ENCODE results near the gene SCGB1A1. TPM values are rescaled to one million over a fixed set of nuclear protein-coding genes. Genes with fewer than 3 reads are reported as not detected.
"Not testable (repeated sequence)": the region's sequence is repeated elsewhere in the genome, so short reads cannot be mapped to it uniquely, and the experiment has no call there.

SCGB1A1 gene, protein sequence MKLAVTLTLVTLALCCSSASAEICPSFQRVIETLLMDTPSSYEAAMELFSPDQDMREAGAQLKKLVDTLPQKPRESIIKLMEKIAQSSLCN
- total RNA-seq: not detected

DNA sequence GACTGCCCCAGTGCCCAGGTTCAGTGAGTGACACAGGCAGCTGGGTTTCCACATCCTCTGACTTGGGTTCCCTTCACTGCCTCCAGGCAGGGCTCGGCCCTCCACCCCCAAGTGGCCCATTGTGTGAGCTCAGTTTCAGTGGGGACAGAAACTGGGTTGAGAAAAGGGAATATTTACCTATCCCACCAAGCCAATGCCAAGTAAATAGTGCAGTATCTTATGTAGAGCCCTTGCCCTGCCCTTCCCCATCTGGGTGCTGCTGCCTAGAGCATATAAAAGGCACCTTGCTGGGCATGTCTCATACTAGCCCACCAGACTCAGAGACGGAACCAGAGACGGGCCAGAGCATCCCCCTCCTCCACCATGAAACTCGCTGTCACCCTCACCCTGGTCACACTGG, at the start of gene SCGB1A1:
Gene SCGB1A1, plus strand, starts transcription at position 301 of the 400 bp plus-strand sequence. Its CDS starts 63 bp downstream, at position 364.
- CTCF ChIA-PET: interaction anchor here (1.5 kb wide), 1 partner anchor 124 kb away, joined by 5 read pairs; no protein-coding TSS in a partner anchor
- intact Hi-C loops (cut with micrococcal nuclease): no loop called here
- no peak within 1 kb of the TSS for H3K27ac Mint-ChIP-seq
- DNase-seq: no peak
- H3K9me3 Mint-ChIP-seq: no peaks in the 10 kb centered on the region
- no peaks in the 10 kb centered on the region for H3K27me3 Mint-ChIP-seq
- H3K36me3 Mint-ChIP-seq: no peaks in the 10 kb centered on the region
- H3K4me1 Mint-ChIP-seq (ENCODE audit: low read depth): no peaks in the 10 kb centered on the region
- POLR2A ChIA-PET: no interaction called here
- no peak within 1 kb of the TSS for H3K4me3 Mint-ChIP-seq

DNA sequence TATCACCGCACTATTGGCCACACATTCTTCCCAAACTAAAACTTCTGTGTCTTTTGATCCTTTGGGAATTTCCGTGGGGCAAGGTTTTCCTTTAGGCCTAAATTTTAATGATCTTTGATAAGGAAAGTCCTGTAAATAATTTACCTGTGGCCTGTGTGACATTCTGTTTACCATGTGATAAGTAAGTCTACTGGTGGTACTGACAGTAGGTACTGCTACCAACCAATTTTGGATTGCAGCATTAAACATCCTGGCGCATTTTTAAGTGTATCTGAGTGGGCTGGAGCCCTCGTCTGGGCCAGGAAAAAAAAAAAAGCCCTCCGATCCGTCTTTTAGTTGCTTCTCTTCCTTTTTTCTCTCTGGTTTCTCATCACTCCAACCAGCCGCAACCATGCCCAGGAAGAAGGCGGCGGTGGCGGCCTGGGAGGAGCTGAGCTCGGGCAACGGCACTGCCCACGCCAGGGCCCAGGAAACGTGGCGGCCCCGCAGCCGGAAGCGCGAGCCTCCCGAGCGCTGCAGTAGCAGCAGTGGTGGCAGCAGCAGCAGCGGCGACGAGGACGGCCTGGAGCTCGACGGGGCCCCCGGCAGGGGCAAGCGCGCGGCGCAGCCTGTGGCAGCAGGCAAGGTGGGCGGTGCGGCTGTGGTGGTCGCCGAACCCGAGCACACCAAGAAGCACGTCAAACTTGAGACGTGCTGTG, 47.9 kb upstream of the SCGB1A1 start:
- ChIA-PET CTCF (interaction anchor here (1.4 kb wide), 1 partner anchor 24 kb away, joined by 4 read pairs; no protein-coding TSS in a partner anchor), POLR2A (interaction anchor here (0.7 kb wide), 2 partner anchors 22 to 670 kb away, joined by 3 read pairs; no protein-coding TSS in a partner anchor)
- H3K9me3 Mint-ChIP-seq: no peaks in the 10 kb centered on the region
- intact Hi-C loops (cut with micrococcal nuclease): no loop called here
- DNase-seq: peak; percentile 69
- peaks cover 13% of the 10 kb centered on the region for H3K4me1 Mint-ChIP-seq (ENCODE audit: low read depth)
- H3K27me3 Mint-ChIP-seq: no peaks in the 10 kb centered on the region
- no peak overlapping the region for H3K27ac Mint-ChIP-seq
- H3K4me3 Mint-ChIP-seq: peak overlapping the region; percentile 55
- no peaks in the 10 kb centered on the region for H3K36me3 Mint-ChIP-seq

DNA sequence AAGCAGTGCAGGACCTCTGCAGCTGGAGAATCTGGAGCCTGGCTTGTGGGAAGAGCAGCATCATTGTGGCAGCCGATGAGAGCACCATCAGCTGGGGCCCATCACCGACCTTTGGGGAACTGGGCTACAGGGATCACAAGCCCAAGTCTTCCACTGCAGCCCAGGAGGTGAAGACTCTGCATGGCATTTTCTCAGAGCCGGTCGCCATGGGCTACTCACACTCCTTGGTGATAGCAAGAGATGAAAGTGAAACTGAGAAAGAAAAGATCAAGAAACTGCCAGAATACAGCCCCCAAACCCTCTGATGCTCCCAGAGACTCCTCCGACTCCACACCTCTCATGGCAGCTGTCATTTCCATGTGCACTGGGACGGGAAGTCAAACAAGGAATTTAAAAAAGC, 46.0 kb upstream of the SCGB1A1 start:
- Mint-ChIP-seq H3K36me3 (no peaks in the 10 kb centered on the region), H3K4me1 (ENCODE audit: low read depth) (peaks cover 13% of the 10 kb centered on the region), H3K9me3 (no peaks in the 10 kb centered on the region), H3K27me3 (no peaks in the 10 kb centered on the region), H3K4me3 (no peak overlapping the region), H3K27ac (no peak overlapping the region)
- ChIA-PET POLR2A (no interaction called here), CTCF (interaction anchor here (1.1 kb wide), 1 partner anchor 32 kb away, joined by 5 read pairs; no protein-coding TSS in a partner anchor)
- DNase-seq: no peak
- intact Hi-C loops (cut with micrococcal nuclease): no loop called here

DNA sequence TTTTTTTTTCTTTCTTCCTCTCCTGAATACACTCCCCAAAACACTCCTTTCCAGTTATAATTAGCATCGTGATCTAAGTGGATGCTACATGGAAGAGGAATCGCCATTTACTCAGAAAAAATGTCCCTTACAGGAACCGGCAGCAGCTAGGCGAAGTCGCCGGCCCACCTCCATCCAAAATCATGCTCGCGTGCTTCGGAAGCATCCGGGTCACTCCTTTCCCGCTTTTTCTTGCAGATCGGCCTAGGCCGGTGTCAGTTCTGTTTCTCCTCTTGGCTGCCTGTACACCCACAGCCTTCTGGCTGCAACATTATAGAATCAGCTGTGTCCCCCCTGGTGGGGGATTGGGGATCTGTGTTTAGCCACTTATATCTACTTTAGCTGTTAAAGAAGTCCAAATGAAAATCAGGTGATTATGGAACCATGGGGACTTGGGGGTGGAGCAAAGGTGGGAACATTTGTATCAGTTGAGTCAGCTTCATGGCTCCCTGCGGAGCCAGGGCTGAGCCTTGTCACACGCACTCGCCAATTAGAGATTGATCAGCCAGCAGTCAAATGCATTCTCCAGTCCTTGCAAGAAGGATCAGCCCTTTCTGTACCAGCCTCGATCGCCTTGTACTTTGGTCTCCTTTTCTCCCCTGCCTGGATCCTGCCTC, 45.2 kb upstream of the SCGB1A1 start:
- no peaks in the 10 kb centered on the region for H3K9me3 Mint-ChIP-seq
- ChIA-PET CTCF (interaction anchor here (0.9 to 1.1 kb wide), 2 partner anchors 33 to 34 kb away, joined by 3 to 5 read pairs; no protein-coding TSS in a partner anchor), POLR2A (no interaction called here)
- no peak overlapping the region for H3K4me3 Mint-ChIP-seq
- H3K27me3 Mint-ChIP-seq: peaks cover 1% of the 10 kb centered on the region
- no peak overlapping the region for H3K27ac Mint-ChIP-seq
- H3K36me3 Mint-ChIP-seq: no peaks in the 10 kb centered on the region
- peaks cover 8% of the 10 kb centered on the region for H3K4me1 Mint-ChIP-seq (ENCODE audit: low read depth)
- DNase-seq: no peak
- intact Hi-C loops (cut with micrococcal nuclease): no loop called here

DNA sequence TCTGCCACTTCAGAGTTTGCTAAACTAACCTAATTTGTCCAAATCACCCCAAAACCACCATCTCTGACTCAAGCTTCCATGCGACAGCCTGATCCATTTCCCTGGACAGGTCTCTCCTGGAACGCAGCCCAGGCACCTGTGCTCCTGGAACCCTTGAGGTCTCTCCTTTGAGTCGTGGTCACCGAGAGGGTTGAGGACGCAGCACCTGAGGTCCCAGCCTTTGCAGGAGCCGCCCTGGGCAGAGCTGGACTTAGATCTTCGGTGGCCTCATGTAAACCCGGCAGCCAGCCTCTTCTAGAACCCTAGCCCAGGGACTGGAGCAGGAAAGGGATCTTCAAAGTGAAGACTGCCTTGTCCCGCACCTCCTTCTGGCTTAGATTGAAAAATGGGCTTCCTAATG, 44.0 kb upstream of the SCGB1A1 start:
- no peaks in the 10 kb centered on the region for H3K36me3 Mint-ChIP-seq

DNA sequence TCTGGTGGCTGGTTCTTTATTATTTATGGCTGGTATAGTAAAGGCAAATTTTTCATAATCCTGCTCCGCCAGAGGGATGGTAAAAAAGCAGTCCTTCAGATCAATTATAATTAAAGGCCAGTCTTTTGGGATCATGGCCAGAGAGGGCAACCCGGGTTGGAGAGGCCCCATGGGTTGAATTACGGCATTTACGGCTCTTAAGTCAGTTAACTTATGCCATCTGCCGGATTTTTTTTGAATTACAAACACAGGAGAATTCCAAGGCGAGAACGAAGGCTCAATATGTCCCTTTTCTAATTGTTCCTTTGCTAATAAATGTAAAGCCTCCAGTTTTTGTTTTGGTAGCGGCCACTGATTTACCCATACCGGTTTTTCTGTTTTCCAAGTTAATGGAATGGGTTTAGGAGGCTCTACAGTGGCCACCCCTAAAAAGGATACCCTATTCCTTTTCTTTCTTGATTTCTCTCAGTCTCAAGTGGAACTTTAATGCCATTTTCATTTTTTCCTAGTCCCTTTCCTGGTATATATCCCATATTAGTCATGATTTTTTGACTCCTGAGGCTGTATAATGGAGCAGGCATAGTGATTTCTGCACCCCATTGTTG, 40.3 kb upstream of the SCGB1A1 start:
- H3K36me3 Mint-ChIP-seq; H3K4me3 Mint-ChIP-seq; POLR2A ChIA-PET; H3K9me3 Mint-ChIP-seq; H3K27ac Mint-ChIP-seq; H3K27me3 Mint-ChIP-seq; H3K4me1 Mint-ChIP-seq (ENCODE audit: low read depth): not testable (repeated sequence)
- CTCF ChIA-PET: interaction anchor here (0.6 to 3.4 kb wide), 7 partner anchors 23 to 248 kb away, joined by 3 to 42 read pairs (median 4); no protein-coding TSS in a partner anchor
- intact Hi-C loops (cut with micrococcal nuclease): loop anchor here (1.0 kb wide), 1 partner anchor 38 kb away; no protein-coding TSS in a partner anchor
- peak; percentile 18 for DNase-seq

More for the DNA sequence above, 44.0 kb upstream of the SCGB1A1 start:
- POLR2A ChIA-PET: no interaction called here
- Mint-ChIP-seq H3K27ac (no peak overlapping the region), H3K4me1 (ENCODE audit: low read depth) (peaks cover 8% of the 10 kb centered on the region), H3K9me3 (no peaks in the 10 kb centered on the region), H3K4me3 (no peak overlapping the region), H3K27me3 (peaks cover 1% of the 10 kb centered on the region)
- CTCF ChIA-PET: no interaction called here
- intact Hi-C loops (cut with micrococcal nuclease): no loop called here
- no peak for DNase-seq

DNA sequence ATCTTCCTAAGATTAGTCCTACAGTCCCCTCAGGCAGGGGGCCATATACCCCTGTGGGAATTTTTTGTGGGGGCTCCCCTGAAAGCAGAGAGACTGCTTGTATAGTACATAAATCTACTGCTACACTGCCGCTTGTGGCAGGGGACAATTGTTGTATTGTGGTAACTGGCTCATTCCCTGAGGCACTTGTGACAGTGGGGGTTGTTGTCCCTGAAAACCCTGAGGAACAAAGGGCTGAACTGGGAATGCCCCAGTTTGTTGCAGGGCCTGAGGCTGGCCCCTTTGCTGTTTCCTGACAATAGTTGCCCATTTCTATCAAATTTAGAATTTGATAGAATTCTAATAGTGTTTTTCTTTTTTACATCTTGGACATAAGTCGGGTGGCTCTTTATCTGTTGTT, 39.2 kb upstream of the SCGB1A1 start:
- H3K9me3 Mint-ChIP-seq; intact Hi-C loops (cut with micrococcal nuclease); H3K36me3 Mint-ChIP-seq; H3K27me3 Mint-ChIP-seq; H3K4me1 Mint-ChIP-seq (ENCODE audit: low read depth); POLR2A ChIA-PET; H3K27ac Mint-ChIP-seq; DNase-seq; H3K4me3 Mint-ChIP-seq: not testable (repeated sequence)
- CTCF ChIA-PET: interaction anchor here (0.6 to 1.3 kb wide), 8 partner anchors 15 to 382 kb away, joined by 3 to 9 read pairs (median 4); partner anchors contain the start of gene POLR2G

DNA sequence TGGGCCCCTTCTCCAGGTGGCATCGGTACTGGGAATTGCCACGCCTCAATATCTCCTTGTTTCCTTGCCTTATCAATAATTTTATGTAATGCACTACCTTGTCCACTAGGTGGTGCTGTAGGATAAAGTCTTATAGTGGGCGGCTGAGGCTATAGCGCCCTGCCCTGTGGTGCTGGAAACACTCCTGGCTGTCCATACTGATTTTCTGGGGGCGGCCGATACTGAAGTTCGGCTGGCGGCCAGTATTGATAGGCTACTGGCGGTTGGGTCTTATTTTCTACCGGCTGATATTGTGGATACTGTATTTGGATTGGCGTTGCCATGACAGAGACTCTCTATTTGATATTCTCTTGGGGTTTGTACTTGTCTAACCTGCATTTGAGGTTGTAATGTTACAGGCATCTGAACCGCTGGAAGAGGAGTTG, 38.0 kb upstream of the SCGB1A1 start:
- POLR2A ChIA-PET: not testable (repeated sequence)

DNA sequence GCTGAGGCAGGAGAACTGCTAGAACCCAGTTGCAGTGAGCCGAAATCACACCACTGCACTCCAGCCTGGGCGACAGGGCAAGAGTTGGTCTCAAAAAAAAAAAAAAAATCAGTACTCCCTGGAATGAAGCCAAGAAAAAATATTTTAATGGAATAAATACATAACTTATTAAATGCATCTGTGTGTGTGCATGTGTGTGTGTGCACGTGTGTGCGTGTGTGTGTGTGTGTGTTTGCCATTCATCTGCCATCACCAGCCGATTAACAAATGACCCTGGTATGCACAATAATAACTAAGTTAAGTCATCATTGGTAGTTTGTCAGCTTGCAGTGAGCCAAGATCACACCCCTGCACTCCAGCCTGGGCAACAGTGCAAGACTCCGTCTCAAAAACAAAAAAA, 35.0 kb upstream of the SCGB1A1 start:
- ChIA-PET CTCF (interaction anchor here (1.5 kb wide), 1 partner anchor 159 kb away, joined by 5 read pairs; no protein-coding TSS in a partner anchor), POLR2A (no interaction called here)
- no peak for DNase-seq
- H3K4me1 Mint-ChIP-seq (ENCODE audit: low read depth): peaks cover 11% of the 10 kb centered on the region
- intact Hi-C loops (cut with micrococcal nuclease): no loop called here
- no peaks in the 10 kb centered on the region for H3K27me3 Mint-ChIP-seq
- no peaks in the 10 kb centered on the region for H3K9me3 Mint-ChIP-seq
- no peaks in the 10 kb centered on the region for H3K36me3 Mint-ChIP-seq
- no peak overlapping the region for H3K27ac Mint-ChIP-seq
- no peak overlapping the region for H3K4me3 Mint-ChIP-seq

More for the DNA sequence above, 38.0 kb upstream of the SCGB1A1 start:
- not testable (repeated sequence) for H3K36me3 Mint-ChIP-seq; H3K27me3 Mint-ChIP-seq; H3K4me1 Mint-ChIP-seq (ENCODE audit: low read depth); H3K4me3 Mint-ChIP-seq; H3K9me3 Mint-ChIP-seq; H3K27ac Mint-ChIP-seq
- intact Hi-C loops (cut with micrococcal nuclease): loop anchor here (2.0 kb wide), 1 partner anchor 314 kb away; no protein-coding TSS in a partner anchor
- CTCF ChIA-PET: interaction anchor here (0.8 to 1.6 kb wide), 5 partner anchors 9 to 314 kb away, joined by 3 to 8 read pairs (median 5); no protein-coding TSS in a partner anchor
- DNase-seq: peak; percentile 52

DNA sequence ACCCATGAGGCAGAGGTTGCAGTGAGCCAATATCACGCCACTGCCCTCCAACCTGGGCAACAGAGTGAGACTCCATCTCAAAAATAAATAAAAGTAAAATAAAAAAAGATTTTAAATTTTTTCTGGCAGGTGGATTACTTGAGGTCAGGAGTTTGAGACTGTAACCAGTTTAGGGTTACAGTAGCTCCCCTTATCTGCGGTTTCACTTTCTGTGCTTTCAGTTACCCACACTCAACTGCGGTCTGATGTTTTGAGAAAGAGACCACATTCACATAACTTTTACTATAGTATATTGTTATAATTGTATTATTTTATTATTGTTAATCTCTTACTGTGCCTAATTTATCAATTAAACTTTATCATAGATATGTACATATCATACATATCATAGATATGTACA, 32.8 kb upstream of the SCGB1A1 start:
- H3K4me3 Mint-ChIP-seq; POLR2A ChIA-PET; DNase-seq; H3K36me3 Mint-ChIP-seq; H3K27ac Mint-ChIP-seq; H3K27me3 Mint-ChIP-seq; H3K4me1 Mint-ChIP-seq (ENCODE audit: low read depth); intact Hi-C loops (cut with micrococcal nuclease); H3K9me3 Mint-ChIP-seq: not testable (repeated sequence)
- CTCF ChIA-PET: interaction anchor here (0.7 to 1.2 kb wide), 3 partner anchors 9 to 38 kb away, joined by 3 to 4 read pairs (median 3); no protein-coding TSS in a partner anchor

DNA sequence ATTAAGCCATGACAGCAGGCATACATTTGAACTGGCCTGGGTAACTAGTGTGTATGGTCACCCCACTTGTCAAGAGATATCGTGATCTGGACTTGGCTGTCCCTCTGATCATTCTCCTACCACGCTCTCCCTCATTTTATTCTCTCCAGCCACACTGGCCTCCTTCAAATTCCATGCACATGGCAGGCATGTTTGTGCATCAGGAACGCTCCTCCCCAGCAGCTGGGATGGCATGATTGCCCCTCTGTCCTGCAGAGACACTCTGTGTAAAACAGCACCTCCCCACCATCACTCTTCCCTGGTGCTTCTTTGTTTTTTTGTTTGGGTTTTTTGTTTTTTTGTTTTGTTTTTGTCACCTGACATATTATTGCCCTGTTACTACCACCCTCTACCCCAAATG, 31.5 kb upstream of the SCGB1A1 start:
- intact Hi-C loops (cut with micrococcal nuclease): no loop called here
- Mint-ChIP-seq H3K4me1 (ENCODE audit: low read depth) (peaks cover 5% of the 10 kb centered on the region), H3K27me3 (no peaks in the 10 kb centered on the region), H3K4me3 (no peak overlapping the region), H3K27ac (no peak overlapping the region), H3K36me3 (no peaks in the 10 kb centered on the region), H3K9me3 (no peaks in the 10 kb centered on the region)
- no peak for DNase-seq
- ChIA-PET POLR2A (no interaction called here), CTCF (no interaction called here)

DNA sequence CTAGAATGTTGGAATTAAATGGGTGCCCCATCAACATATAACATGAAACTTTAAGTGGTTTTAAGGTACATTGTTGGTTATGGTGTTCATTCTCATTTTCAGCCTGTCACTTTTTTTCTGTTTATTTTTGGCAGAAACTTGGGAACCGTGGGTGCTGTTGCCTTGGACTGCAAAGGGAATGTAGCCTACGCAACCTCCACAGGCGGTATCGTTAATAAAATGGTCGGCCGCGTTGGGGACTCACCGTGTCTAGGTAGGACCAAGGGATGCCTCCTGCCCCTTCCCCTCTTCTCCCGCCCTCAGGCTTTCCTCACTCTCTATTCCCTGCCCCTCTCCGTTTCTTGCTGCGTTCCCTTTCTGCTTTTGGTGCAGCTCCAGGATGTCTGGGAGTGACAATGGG, 29.8 kb upstream of the SCGB1A1 start:
- Mint-ChIP-seq H3K4me3 (no peak overlapping the region), H3K27ac (no peak overlapping the region), H3K9me3 (no peaks in the 10 kb centered on the region), H3K4me1 (ENCODE audit: low read depth) (peaks cover 5% of the 10 kb centered on the region), H3K36me3 (no peaks in the 10 kb centered on the region), H3K27me3 (no peaks in the 10 kb centered on the region)
- ChIA-PET POLR2A (no interaction called here), CTCF (interaction anchor here (0.7 to 3.4 kb wide), 2 partner anchors 36 to 155 kb away, joined by 3 to 16 read pairs; no protein-coding TSS in a partner anchor)
- intact Hi-C loops (cut with micrococcal nuclease): no loop called here
- no peak for DNase-seq

Measured in activated CD4-positive, alpha-beta memory T cell treated with anti-CD3 and anti-CD28 coated beads for 36 hours (primary cell).